Measurements from ENCODE around the gene NXT1.
A peak's percentile ranks its signal among the peaks of the same experiment; 100 is the strongest.

The NXT1 gene

GRCh38 chr20:23337312-23337711 is 13.3 kb upstream of the NXT1 start:
- H3K27ac ChIP-seq: no peak overlapping the region

GRCh38 chr20:23339986-23340385 is 10.6 kb upstream of the NXT1 start:
- no peaks in the 10 kb centered on the region for H3K36me3 ChIP-seq
- no peak overlapping the region for H3K4me3 ChIP-seq (ENCODE audit: low read depth, low read length)
- peaks cover 3% of the 10 kb centered on the region for H3K9me3 ChIP-seq (ENCODE audit: severe bottlenecking)
- DNase-seq: no peak
- H3K27ac ChIP-seq: no peak overlapping the region
- TF ChIP-seq CTCF (IDR thresholded peaks at IDR 0.05; ENCODE audit: low read depth, low read length): no peak
- H3K27me3 ChIP-seq (ENCODE audit: insufficient read depth, low read depth, severe bottlenecking): peaks cover 38% of the 10 kb centered on the region

More at GRCh38 chr20:23337312-23337711, 13.3 kb upstream of the NXT1 start:
- H3K9me3 ChIP-seq (ENCODE audit: severe bottlenecking): no peaks in the 10 kb centered on the region
- peaks cover 59% of the 10 kb centered on the region for H3K27me3 ChIP-seq (ENCODE audit: insufficient read depth, low read depth, severe bottlenecking)
- no peak for DNase-seq
- no peak for TF ChIP-seq CTCF (IDR thresholded peaks at IDR 0.05; ENCODE audit: low read depth, low read length)
- H3K4me3 ChIP-seq (ENCODE audit: low read depth, low read length): no peak overlapping the region
- no peaks in the 10 kb centered on the region for H3K36me3 ChIP-seq

- Histone ChIP-seq H3K36me3 (no peaks in the 10 kb centered on the region), H3K9me3 (ENCODE audit: severe bottlenecking) (peaks cover 3% of the 10 kb centered on the region), H3K4me3 (ENCODE audit: low read depth, low read length) (no peak overlapping the region), H3K27me3 (ENCODE audit: insufficient read depth, low read depth, severe bottlenecking) (peaks cover 32% of the 10 kb centered on the region), H3K27ac (no peak overlapping the region)
- TF ChIP-seq CTCF (IDR thresholded peaks at IDR 0.05; ENCODE audit: low read depth, low read length): peak; percentile 72
- DNase-seq: peak; percentile 75
Observed at GRCh38 chr20:23340524-23340923, 10.1 kb upstream of the NXT1 start.

GRCh38 chr20:23341073-23341472 is 9.5 kb upstream of the NXT1 start:
- H3K27me3 ChIP-seq (ENCODE audit: insufficient read depth, low read depth, severe bottlenecking): peaks cover 31% of the 10 kb centered on the region
- no peak overlapping the region for H3K4me3 ChIP-seq (ENCODE audit: low read depth, low read length)
- no peak overlapping the region for H3K27ac ChIP-seq
- peaks cover 3% of the 10 kb centered on the region for H3K9me3 ChIP-seq (ENCODE audit: severe bottlenecking)
- H3K36me3 ChIP-seq: no peaks in the 10 kb centered on the region
- DNase-seq: no peak
- no peak for TF ChIP-seq CTCF (IDR thresholded peaks at IDR 0.05; ENCODE audit: low read depth, low read length)

- Histone ChIP-seq H3K36me3 (no peaks in the 10 kb centered on the region), H3K27me3 (ENCODE audit: insufficient read depth, low read depth, severe bottlenecking) (peaks cover 22% of the 10 kb centered on the region), H3K9me3 (ENCODE audit: severe bottlenecking) (peaks cover 3% of the 10 kb centered on the region), H3K27ac (no peak overlapping the region), H3K4me3 (ENCODE audit: low read depth, low read length) (no peak overlapping the region)
- DNase-seq: no peak
- TF ChIP-seq CTCF (IDR thresholded peaks at IDR 0.05; ENCODE audit: low read depth, low read length): no peak
Observed at GRCh38 chr20:23343590-23343989, 7.0 kb upstream of the NXT1 start.

- H3K36me3 ChIP-seq: no peaks in the 10 kb centered on the region
- peaks cover 18% of the 10 kb centered on the region for H3K27me3 ChIP-seq (ENCODE audit: insufficient read depth, low read depth, severe bottlenecking)
- H3K27ac ChIP-seq: no peak overlapping the region
- TF ChIP-seq CTCF (IDR thresholded peaks at IDR 0.05; ENCODE audit: low read depth, low read length): no peak
- no peak overlapping the region for H3K4me3 ChIP-seq (ENCODE audit: low read depth, low read length)
- H3K9me3 ChIP-seq (ENCODE audit: severe bottlenecking): peaks cover 3% of the 10 kb centered on the region
- no peak for DNase-seq
Observed at GRCh38 chr20:23344336-23344735, 6.3 kb upstream of the NXT1 start.
